Activated CD4-positive, alpha-beta T cell treated with anti-CD3 and anti-CD28 coated beads, Interleukin-2, Interleukin-4, amounts not matched to agents 100 ng/mL and 50 ng/mL, durations not matched to agents 16 hours and 8 hours (primary cell): Measurements from ENCODE around the gene LY9.
"Not testable (repeated sequence)": the region's sequence is repeated elsewhere in the genome, so short reads cannot be mapped to it uniquely, and the experiment has no call there.

Experiments
- DNase-seq: peaks from one replicate; pipeline ENCODE4 v3.0.0-alpha.2; 2020; ENCODE audit warnings: low spot score

Gene LY9

DNA sequence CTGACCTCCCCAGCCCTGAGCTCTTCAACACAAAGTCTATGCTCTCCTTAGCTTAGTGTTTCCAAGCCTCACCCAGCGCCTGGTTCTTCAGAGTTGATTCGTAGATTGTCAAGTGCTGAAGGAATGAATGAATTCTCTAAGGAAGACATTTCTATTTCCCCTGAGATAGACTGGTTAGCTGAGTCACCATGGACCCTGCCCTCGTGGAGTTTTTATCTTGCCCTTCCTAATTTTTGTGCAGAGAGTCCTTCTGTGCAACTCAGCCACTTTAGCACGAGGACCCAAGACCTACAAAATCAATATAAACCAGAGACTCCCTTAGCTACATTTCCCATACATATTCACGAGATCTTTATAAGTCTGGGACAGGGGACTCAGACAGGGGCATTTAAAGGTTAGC lies 69.4 kb downstream of the LY9 start:
- no peak for DNase-seq

DNA sequence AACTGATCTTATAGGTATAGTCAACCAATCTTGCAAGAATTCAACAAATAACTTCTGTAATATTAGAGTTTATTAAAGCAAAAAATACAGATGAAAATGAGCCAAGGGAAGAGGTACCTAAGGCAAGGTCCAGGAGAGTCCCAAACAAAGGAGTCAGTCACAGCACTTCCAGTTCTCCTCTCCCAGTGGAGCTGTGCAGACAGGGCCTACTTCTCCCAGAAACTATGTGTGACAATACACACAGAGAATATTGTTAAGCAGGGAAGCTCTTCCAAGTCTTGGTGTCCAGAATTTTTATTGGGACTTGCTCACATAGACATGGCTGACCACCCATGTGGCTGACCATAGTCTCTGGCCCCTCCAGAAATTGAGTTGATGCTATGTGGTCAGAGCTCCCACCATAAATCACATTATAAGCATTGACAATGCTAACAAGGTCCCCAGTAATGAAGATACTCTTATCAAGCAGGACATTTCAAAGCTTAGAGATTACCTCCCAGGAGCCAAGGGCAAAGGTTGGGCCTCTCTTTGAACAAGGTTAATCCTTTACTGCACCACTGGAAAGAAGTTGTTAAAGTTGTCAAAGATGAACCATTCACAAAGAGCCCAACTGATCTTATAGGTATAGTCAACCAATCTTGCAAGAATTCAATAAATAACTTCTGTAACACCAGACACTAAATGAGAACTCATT lies 70.2 kb downstream of the LY9 start:
- no peak for DNase-seq

DNA sequence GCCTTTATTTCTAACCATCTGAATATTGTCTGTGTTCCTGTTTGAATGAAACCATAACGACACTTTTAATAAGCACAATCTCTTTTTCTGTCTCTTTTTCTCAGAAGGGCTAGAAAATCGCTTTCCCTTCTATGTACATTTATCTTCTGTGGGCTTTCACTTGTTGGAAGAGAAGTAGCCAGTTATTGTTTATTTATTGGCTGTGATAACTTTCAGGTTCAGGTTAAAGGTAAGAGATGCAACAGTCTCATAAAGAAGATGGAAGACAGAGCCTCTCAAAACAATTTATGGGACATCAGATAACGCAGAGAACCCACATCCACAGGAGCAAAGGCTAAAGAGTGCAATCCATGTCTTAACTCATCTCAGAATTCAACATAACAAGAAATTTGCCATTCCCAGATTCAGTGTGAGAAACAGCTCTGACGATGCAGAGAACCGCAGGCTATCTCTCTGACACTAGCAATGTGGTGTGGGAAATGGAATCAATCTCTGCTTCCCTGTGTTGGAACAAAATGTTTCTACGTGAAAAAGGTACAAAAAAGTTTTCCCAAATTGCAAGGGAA lies 70.8 kb downstream of the LY9 start:
- DNase-seq, result no peak

DNA sequence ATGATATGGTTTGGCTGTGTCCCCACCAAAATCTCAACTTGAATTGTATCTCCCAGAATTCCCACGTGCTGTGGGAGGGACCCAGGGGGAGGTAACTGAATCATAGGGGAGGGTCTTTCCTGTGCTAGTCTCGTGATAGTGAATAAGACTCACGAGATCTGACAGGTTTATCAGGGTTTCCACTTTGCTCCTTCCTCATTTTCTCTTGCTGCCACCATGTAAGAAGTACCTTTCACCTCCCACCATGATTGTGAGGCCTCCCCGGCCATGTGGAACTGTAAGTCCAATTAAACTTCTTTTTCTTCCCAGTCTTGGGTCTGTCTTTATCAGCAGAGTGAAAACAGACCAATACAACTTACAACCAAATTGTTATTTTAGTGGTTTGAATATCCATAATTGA lies 71.7 kb downstream of the LY9 start:
- DNase-seq, result not testable (repeated sequence)

DNA sequence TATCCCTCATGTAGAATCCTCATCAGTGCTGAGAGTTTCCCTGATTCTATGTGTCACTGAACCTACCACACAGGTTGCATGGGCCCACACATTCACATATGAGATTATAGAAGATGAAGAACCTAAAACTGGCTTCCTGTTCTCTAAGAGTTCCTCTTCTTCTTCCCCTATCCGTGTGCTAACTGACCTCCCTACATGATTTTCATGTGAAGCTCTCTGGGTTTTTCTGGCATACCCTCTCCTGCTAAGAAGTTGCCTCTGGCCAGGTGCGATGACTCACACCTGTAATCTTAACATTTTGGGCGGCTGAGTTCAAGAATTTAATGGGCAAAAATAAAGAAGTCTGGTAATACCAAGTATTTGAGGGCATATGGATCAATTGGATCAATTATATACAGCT lies 72.2 kb downstream of the LY9 start:
- no peak for DNase-seq

DNA sequence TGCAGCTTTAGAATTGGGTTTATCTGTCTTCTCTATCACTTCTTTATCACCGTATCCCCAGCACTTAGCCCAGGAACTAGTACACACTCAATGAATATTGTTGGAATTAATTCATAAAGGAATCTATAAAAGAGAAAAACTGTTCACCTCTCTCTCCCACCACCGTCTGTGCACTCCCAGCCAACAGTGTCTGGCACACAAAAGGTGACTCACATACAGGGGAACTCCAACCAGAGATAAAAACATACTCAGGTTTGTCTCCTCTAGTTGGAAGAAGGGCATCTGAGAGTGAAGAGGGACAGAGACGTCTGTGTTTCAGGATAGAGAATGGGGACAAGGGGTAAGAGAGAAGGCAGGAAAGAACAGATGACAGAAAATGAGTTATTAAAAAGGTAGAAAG lies 79.0 kb downstream of the LY9 start:
- DNase-seq, result no peak

DNA sequence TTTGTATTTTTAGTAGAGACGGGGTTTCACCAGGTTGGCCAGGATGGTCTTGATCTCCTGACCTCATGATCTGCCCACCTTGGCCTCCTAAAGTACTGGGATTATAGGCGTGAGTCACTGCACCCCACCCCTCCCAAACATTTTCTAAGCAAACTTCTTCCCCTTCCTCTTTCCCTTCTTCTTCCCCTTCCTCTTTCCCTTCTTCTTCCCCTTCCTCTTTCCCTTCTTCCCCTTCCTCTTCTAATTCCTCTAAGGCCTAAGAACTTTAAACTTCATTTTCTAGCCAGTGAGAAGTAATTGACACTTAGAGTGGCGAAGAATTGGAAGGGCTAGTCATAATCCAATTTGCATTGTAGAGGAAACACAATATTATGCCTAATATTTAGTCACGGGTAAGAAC lies 79.6 kb downstream of the LY9 start:
- not testable (repeated sequence) for DNase-seq

DNA sequence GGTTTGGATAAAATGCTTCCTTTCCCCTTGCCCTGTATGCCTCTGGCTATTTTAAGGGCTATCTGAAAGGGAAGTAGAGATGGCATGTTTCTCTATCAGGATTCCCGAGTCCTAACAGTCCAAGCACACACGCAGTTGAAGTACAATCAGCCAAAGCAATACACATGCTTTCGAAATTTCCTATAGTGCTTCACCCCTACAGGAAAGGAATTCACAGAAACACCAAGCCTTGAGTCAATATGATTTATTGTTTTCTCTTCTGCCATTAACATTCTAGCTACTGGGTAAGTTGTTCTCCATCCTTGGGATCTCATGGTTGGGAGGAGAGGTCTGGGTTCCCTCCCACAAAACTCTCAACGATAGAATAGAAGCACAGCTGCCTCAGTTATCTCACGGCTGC lies 80.3 kb downstream of the LY9 start:
- DNase-seq, result no peak

DNA sequence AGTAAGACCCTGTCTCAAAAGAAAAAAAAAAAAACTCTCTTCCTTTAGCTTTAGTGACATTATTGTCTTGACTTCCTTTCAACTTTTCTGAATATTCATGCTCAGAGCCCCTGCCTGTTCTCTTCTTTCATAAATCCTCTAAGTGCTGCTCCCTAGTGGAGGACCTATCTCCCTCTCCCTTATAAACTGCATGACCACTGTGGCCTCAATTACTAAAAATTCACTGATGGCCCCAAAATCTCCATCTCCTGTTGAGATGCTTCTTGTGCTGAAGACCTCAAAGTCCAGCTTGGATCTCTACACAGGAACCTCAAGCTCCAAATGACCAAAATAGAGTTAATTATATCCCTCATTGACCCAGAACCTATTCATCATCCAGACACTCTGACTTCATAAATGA lies 81.2 kb downstream of the LY9 start:
- DNase-seq, result no peak
